T-helper 2 cell treated with Interferon-gamma antibody and Interleukin-4, amounts not matched to agents 5 μg/mL and 100 μg/mL, for 36 hours (primary cell): Measurements from ENCODE around the gene MYG1.
"Not testable (repeated sequence)": the region's sequence is repeated elsewhere in the genome, so short reads cannot be mapped to it uniquely, and the experiment has no call there.

Experiments
- DNase-seq: peaks from one replicate; pipeline ENCODE4 v3.0.0; 2021; ENCODE audit warnings: low spot score
- H3K27ac Mint-ChIP-seq: one replicate; pipeline ENCODE4 v1.8.0; 2021; ENCODE audit warnings: mild to moderate bottlenecking, mixed read lengths
- H3K27me3 Mint-ChIP-seq: one replicate; pipeline ENCODE4 v1.8.0; 2021; ENCODE audit warnings: low read depth, mixed read lengths
- H3K36me3 Mint-ChIP-seq: one replicate; pipeline ENCODE4 v1.8.0; 2021; ENCODE audit warnings: low read depth, mixed read lengths
- H3K4me1 Mint-ChIP-seq: one replicate; pipeline ENCODE4 v1.8.0; 2021; ENCODE audit warnings: low read depth, mixed read lengths
- H3K4me3 Mint-ChIP-seq: one replicate; pipeline ENCODE4 v1.8.0; 2022; ENCODE audit warnings: mild to moderate bottlenecking, moderate library complexity, mixed read lengths
- H3K9me3 Mint-ChIP-seq: one replicate; pipeline ENCODE4 v1.8.0; 2021; ENCODE audit warnings: mixed read lengths

The MYG1 gene

DNA sequence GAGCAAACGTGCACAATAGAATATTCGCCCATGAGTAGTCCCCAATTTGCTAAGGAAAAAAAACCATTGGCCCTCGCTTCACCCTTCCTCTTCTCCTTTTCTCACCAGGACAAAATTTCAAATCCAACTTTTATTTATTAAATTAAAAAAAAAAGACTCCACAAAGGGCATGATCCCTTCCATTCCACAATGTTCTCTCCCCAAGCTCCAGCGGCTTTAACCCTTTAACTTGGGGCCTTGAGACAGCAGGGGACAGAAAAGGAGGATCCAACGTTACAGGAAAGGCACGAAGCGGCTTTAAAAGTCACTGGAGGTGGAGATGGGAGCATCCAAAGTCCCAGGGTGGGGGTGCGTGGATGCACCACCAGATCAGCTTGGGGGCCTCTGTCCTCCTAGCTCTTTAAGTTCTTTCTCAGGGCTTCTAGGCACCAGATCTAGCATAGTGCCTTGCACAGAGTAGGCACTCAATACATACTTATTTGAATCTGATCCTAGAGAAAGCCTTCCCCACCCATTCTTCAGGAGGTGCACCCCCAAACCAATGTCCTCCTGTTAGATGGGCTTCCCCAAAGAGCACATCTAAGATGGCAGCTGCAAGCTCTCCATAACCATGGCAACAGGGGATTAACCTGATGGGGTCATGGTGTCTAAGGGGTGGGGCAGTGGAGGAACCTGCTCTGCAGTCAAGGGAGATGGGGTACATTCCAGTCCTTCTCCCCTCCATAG is 27.1 kb downstream of the MYG1 start:
- Mint-ChIP-seq H3K27me3 (peaks cover 5% of the 10 kb centered on the region), H3K9me3 (no peaks in the 10 kb centered on the region)

DNA sequence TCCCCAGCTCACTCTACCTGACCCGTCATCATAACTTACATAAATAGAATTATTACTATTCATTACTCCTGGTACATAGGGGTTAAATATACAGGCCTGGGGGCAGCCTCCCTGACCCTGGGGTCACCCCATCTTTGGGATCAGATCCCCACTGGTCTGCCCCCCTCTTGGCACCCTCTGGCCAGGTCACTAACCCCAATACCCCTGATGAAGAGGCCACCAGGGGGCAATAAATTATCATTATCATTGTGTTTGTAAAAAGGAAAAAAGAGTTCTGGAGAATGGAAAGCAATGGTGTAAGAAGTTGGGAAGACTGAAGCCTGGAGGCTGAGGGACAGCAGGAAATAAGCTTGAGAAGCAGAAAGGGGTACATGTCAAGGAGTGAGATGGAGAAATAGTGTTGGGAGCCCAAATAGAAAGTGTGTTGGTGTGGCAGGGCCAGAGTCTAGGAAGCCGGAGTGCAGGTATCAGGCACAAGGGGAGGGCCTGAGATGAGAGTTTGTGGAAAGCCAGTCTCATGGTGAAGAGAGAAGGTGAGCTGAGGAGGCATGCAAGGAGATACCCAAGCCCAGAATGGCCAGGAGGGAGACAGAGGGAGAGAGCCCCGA is 28.0 kb downstream of the MYG1 start:
- Mint-ChIP-seq H3K4me3 (no peak overlapping the region), H3K27me3 (peaks cover 12% of the 10 kb centered on the region), H3K4me1 (peaks cover 14% of the 10 kb centered on the region), H3K27ac (no peak overlapping the region), H3K36me3 (no peaks in the 10 kb centered on the region), H3K9me3 (no peaks in the 10 kb centered on the region)
- DNase-seq = no peak

More for the DNA sequence above, 27.1 kb downstream of the MYG1 start:
- peaks cover 16% of the 10 kb centered on the region for H3K4me1 Mint-ChIP-seq
- no peaks in the 10 kb centered on the region for H3K36me3 Mint-ChIP-seq
- no peak for DNase-seq
- peak overlapping the region; percentile 67 for H3K27ac Mint-ChIP-seq
- peak overlapping the region; percentile 63 for H3K4me3 Mint-ChIP-seq

DNA sequence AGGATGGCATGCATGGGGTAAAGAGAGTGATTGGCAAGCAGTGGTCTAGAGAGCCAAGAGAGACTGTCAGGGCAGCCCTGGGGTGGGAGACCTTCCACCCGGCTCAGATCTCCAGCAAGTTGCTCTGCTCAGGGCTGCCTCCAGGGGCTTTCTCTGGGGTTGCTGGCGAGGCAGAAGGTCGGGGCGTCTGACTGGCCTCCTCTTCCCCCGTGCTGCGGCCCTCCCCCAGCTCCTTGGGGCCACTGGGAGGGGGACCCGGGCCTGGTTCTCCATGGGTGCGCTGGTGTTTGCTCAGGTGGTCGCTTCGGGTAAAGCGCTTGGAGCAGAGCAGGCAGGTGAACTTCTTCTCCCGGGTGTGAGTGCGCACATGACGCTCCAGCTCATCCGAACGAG is 28.5 kb downstream of the MYG1 start:
- no peak for DNase-seq
- peaks cover 13% of the 10 kb centered on the region for H3K4me1 Mint-ChIP-seq
- peaks cover 12% of the 10 kb centered on the region for H3K27me3 Mint-ChIP-seq
- no peaks in the 10 kb centered on the region for H3K9me3 Mint-ChIP-seq
- H3K4me3 Mint-ChIP-seq = no peak overlapping the region
- H3K27ac Mint-ChIP-seq = no peak overlapping the region
- no peaks in the 10 kb centered on the region for H3K36me3 Mint-ChIP-seq

DNA sequence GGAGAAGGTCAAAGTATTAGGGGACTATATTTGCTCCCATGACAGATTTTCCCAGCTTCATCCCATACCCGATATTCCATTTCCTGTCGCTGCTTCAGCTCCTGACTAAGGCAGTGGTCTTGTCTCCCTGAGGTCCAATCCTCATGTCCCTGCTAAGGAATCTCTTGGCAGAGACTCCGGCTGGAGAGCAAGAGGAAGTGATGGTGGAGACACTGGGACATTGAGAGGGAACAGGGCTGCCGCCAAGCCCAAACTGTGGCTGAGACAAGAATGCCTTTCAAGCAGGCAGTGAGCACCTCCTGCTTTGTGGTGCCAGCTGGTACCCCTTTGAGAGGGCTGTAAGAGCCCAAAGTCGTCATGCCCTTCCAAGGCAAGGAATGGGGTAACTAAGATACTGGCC is 31.2 kb downstream of the MYG1 start:
- peaks cover 23% of the 10 kb centered on the region for H3K27me3 Mint-ChIP-seq
- no peak overlapping the region for H3K27ac Mint-ChIP-seq
- H3K4me3 Mint-ChIP-seq = no peak overlapping the region
- no peaks in the 10 kb centered on the region for H3K9me3 Mint-ChIP-seq
- no peak for DNase-seq
- H3K36me3 Mint-ChIP-seq = no peaks in the 10 kb centered on the region
- peaks cover 3% of the 10 kb centered on the region for H3K4me1 Mint-ChIP-seq

GRCh38 chr12:53332339-53332738 is 32.8 kb downstream of the MYG1 start:
- H3K36me3 Mint-ChIP-seq, H3K4me1 Mint-ChIP-seq, DNase-seq, H3K9me3 Mint-ChIP-seq, H3K27ac Mint-ChIP-seq, H3K4me3 Mint-ChIP-seq: not testable (repeated sequence)
- peaks cover 36% of the 10 kb centered on the region for H3K27me3 Mint-ChIP-seq

DNA sequence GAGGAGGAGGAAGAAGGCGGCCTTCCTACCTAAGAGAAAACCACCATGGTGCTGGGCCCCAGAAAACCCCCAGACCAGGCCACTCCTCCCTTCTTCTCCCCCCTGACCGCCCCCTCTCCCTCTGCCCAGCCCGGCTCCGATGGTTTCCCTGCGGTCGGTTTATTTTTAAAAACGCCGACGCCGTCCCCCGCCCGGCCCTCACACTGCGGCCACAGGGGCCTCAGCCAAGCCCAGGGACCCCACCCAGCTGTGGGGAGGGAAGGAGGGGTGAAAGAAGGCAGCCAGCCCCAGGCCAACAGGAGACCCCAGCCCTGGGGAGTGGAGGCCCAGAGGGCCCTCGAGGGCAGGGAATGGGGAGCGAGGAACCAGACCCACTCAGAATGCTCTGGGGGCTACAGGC is 33.2 kb downstream of the MYG1 start:
- H3K27me3 Mint-ChIP-seq = peaks cover 40% of the 10 kb centered on the region
- no peak overlapping the region for H3K4me3 Mint-ChIP-seq
- no peak overlapping the region for H3K27ac Mint-ChIP-seq
- no peaks in the 10 kb centered on the region for H3K9me3 Mint-ChIP-seq
- DNase-seq = no peak
- H3K36me3 Mint-ChIP-seq = peaks cover 1% of the 10 kb centered on the region
- H3K4me1 Mint-ChIP-seq = peaks cover 5% of the 10 kb centered on the region

GRCh38 chr12:53333289-53333688 is 33.8 kb downstream of the MYG1 start:
- Mint-ChIP-seq H3K4me1 (peaks cover 9% of the 10 kb centered on the region), H3K27ac (no peak overlapping the region), H3K9me3 (no peaks in the 10 kb centered on the region), H3K4me3 (no peak overlapping the region), H3K27me3 (peaks cover 45% of the 10 kb centered on the region), H3K36me3 (peaks cover 2% of the 10 kb centered on the region)
- DNase-seq = no peak

DNA sequence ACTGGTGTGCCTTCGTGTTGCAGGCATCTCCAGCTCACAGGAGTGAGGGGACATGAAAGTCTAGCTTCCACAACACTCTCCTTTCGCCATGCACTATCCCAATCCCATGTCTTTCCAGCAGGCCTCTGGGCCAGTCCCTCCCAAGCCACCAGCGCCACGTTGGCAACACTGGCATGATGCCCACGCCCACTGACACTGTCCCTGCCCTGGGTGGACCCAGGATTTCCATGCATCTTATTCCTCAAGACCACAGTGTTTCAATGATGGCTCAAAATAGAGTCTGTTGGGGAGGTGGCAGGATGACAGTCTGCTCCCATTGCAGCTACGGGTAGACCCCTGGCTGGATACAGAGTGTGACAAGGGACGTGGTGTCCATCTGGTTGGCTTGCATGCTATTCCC is 34.4 kb downstream of the MYG1 start:
- peaks cover 2% of the 10 kb centered on the region for H3K36me3 Mint-ChIP-seq

DNA sequence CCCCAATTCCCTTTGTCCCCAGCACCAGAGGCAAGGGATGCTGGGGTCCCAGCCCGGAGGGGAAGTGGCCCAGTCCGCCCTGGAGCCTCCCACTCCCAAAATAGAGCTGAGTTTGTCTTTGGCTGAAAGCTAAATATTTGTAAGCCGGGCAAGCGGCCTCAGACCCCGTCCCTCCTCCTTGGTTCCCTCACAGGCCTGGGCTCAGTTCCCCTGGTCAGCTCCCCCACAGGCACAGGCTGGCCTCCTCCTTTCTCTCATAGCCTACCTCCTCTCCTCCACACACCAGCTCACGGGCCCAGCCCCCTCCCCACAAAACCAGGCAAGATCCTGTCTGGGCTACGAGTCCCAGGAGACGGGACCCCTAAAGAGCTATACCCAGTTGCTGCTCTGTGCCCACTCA is 35.3 kb downstream of the MYG1 start:
- DNase-seq = no peak

More for the DNA sequence above, 34.4 kb downstream of the MYG1 start:
- H3K4me3 Mint-ChIP-seq = no peak overlapping the region
- peaks cover 47% of the 10 kb centered on the region for H3K27me3 Mint-ChIP-seq
- no peak for DNase-seq
- peaks cover 11% of the 10 kb centered on the region for H3K4me1 Mint-ChIP-seq
- no peaks in the 10 kb centered on the region for H3K9me3 Mint-ChIP-seq
- no peak overlapping the region for H3K27ac Mint-ChIP-seq

DNA sequence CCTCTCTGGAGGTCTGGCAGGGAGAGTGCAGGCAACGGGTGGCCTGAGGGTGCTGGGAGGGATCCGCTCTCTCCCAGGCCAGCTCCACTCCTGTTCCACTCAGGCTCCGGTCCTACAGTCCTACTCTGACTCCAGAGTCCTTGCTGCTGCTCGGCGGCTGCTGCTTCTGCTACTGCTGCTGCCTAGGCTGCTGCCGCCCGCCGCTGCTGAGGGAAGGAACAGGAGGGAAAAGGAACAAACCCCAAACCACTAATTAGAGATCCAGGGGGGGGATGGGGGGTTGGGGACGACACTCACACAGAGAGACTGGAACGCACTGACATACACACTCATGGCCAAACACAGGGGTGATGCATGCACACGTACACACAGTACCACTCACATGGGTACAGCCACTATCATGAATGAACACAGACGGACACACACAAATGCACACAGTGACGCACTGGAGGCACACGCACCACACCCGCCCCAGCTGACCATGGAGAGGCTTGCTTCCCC is 36.7 kb downstream of the MYG1 start, which contains the start of gene SP7:
SP7 (minus strand) TSS at position 174 of the 501 bp plus-strand sequence. CDS start 708 bp downstream, outside the sequence.
- H3K27me3 Mint-ChIP-seq = peaks cover 51% of the 10 kb centered on the region
- peaks cover 9% of the 10 kb centered on the region for H3K4me1 Mint-ChIP-seq
- peaks cover 2% of the 10 kb centered on the region for H3K36me3 Mint-ChIP-seq
- H3K27ac Mint-ChIP-seq = no peak within 1 kb of the TSS
- H3K9me3 Mint-ChIP-seq = no peaks in the 10 kb centered on the region
- DNase-seq = no peak
- H3K4me3 Mint-ChIP-seq = no peak within 1 kb of the TSS

More for the DNA sequence above, 35.3 kb downstream of the MYG1 start:
- H3K36me3 Mint-ChIP-seq = peaks cover 2% of the 10 kb centered on the region
- no peak overlapping the region for H3K4me3 Mint-ChIP-seq
- peaks cover 47% of the 10 kb centered on the region for H3K27me3 Mint-ChIP-seq
- no peak overlapping the region for H3K27ac Mint-ChIP-seq
- H3K9me3 Mint-ChIP-seq = no peaks in the 10 kb centered on the region
- peaks cover 9% of the 10 kb centered on the region for H3K4me1 Mint-ChIP-seq

DNA sequence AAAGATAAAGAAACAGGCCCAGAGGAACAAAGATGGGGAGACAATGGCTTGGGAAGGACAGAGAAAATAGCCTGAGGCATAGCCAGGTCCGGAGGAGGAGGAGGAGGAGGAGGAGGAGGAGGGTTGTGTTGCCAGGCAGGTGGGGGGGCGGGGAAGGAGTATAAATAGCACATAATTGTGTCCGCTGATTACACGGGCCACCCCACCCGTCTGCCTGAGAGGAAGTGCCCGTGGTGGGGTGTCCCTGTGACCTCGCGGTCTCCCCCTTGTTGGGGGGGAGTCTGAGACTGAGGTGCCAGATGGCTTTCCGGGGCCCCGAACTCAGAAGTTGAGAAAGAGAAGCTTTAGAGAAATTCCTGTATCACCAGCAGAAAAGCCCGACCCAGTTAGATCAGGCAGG is 38.5 kb downstream of the MYG1 start:
- H3K36me3 Mint-ChIP-seq = peaks cover 2% of the 10 kb centered on the region
- peak overlapping the region; percentile 5 for H3K4me3 Mint-ChIP-seq
- H3K27ac Mint-ChIP-seq = peak overlapping the region; percentile 37
- DNase-seq = no peak
- H3K27me3 Mint-ChIP-seq = peaks cover 44% of the 10 kb centered on the region
- no peaks in the 10 kb centered on the region for H3K9me3 Mint-ChIP-seq
- H3K4me1 Mint-ChIP-seq = peaks cover 9% of the 10 kb centered on the region

GRCh38 chr12:53338916-53339315 is 39.4 kb downstream of the MYG1 start:
- peaks cover 44% of the 10 kb centered on the region for H3K27me3 Mint-ChIP-seq
- H3K27ac Mint-ChIP-seq = no peak overlapping the region
- no peak for DNase-seq
- no peaks in the 10 kb centered on the region for H3K9me3 Mint-ChIP-seq
- peaks cover 2% of the 10 kb centered on the region for H3K36me3 Mint-ChIP-seq
- H3K4me1 Mint-ChIP-seq = peaks cover 14% of the 10 kb centered on the region
- H3K4me3 Mint-ChIP-seq = no peak overlapping the region

GRCh38 chr12:53340398-53340797 is 40.9 kb downstream of the MYG1 start:
- H3K9me3 Mint-ChIP-seq = no peaks in the 10 kb centered on the region
- peaks cover 35% of the 10 kb centered on the region for H3K27me3 Mint-ChIP-seq
- no peak overlapping the region for H3K27ac Mint-ChIP-seq
- no peak overlapping the region for H3K4me3 Mint-ChIP-seq
- peaks cover 23% of the 10 kb centered on the region for H3K4me1 Mint-ChIP-seq
- no peak for DNase-seq
- H3K36me3 Mint-ChIP-seq = peaks cover 2% of the 10 kb centered on the region

DNA sequence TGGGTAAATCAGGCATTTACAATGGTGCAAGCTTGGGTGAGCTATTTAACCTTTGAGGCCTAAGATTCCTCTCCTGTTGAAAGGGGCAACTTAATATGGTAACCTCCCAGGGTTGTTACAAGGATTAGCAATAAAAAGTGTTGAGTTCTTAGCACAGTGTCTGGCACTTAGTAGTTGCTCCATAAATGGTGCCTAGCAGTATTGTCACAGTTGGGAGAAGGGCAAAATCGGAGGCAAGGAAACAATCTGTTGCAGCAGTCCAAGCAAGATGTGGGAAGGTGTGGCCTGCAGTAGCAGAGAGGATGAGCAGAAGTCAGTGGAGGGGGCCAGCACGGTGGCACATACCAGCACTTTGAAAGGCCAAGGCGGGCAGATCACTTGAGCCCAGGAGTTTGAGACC is 44.0 kb downstream of the MYG1 start:
- Mint-ChIP-seq H3K4me1 (peaks cover 16% of the 10 kb centered on the region), H3K36me3 (no peaks in the 10 kb centered on the region), H3K27me3 (peaks cover 9% of the 10 kb centered on the region), H3K27ac (peak overlapping the region; percentile 62), H3K9me3 (no peaks in the 10 kb centered on the region), H3K4me3 (peak overlapping the region; percentile 28)
- no peak for DNase-seq
